Measurements from ENCODE around the gene WDR27.

The WDR27 gene

GRCh38 chr6:169622618-169623017 lies 79.2 kb downstream of the WDR27 start:
- H3K4me2 ChIP-seq (ENCODE audit: insufficient read depth, low read length): no peak overlapping the region
- H3K4me1 ChIP-seq (ENCODE audit: insufficient read depth, low read length): no peaks in the 10 kb centered on the region
- no peaks in the 10 kb centered on the region for H3K79me2 ChIP-seq (ENCODE audit: insufficient read depth, low read length)
- H3K4me3 ChIP-seq (ENCODE audit: low read depth in 1 of 2, low read length in 2 of 2): no peak overlapping the region
- H3K36me3 ChIP-seq (ENCODE audit: insufficient read depth, low read length): 0 out of 2 replicates have a peak, but pooled peaks cover 6% of the 10 kb centered on the region
- H3K9ac ChIP-seq (ENCODE audit: low read depth, low read length): no peak overlapping the region
- ATAC-seq (ENCODE audit: insufficient read depth, low read depth) (no peak), DNase-seq (no peak)
- H3K27me3 ChIP-seq (ENCODE audit: insufficient read depth, low read length, poor library complexity): no peaks in the 10 kb centered on the region
- H4K20me1 ChIP-seq (ENCODE audit: insufficient read depth, low read length): no peaks in the 10 kb centered on the region
- TF ChIP-seq CTCF (IDR thresholded peaks at IDR 0.05; ENCODE audit: borderline replicate concordance, extremely low read depth, low read length, poor library complexity, severe bottlenecking) (no peak), EZH2 (IDR thresholded peaks at IDR 0.05; ENCODE audit: borderline replicate concordance, low read depth, low read length, severe bottlenecking) (no peak)
- H3K9me3 ChIP-seq (ENCODE audit: insufficient read depth, low read length, severe bottlenecking): no peaks in the 10 kb centered on the region
- H2AFZ ChIP-seq (ENCODE audit: low read depth, low read length): no peak overlapping the region
- no peak overlapping the region for H3K27ac ChIP-seq (ENCODE audit: low read length)

- Histone ChIP-seq H4K20me1 (ENCODE audit: insufficient read depth, low read length) (no peaks in the 10 kb centered on the region), H3K27me3 (ENCODE audit: insufficient read depth, low read length, poor library complexity) (no peaks in the 10 kb centered on the region), H3K9me3 (ENCODE audit: insufficient read depth, low read length, severe bottlenecking) (no peaks in the 10 kb centered on the region), H3K79me2 (ENCODE audit: insufficient read depth, low read length) (no peaks in the 10 kb centered on the region), H3K9ac (ENCODE audit: low read depth, low read length) (no peak overlapping the region), H3K36me3 (ENCODE audit: insufficient read depth, low read length) (0 out of 2 replicates have a peak, but pooled peaks cover under 1% of the 10 kb centered on the region), H3K4me1 (ENCODE audit: insufficient read depth, low read length) (no peaks in the 10 kb centered on the region), H3K27ac (ENCODE audit: low read length) (no peak overlapping the region), H3K4me2 (ENCODE audit: insufficient read depth, low read length) (no peak overlapping the region), H2AFZ (ENCODE audit: low read depth, low read length) (no peak overlapping the region), H3K4me3 (ENCODE audit: low read depth in 1 of 2, low read length in 2 of 2) (no peak overlapping the region)
- ATAC-seq (ENCODE audit: insufficient read depth, low read depth): no peak
- TF ChIP-seq CTCF (IDR thresholded peaks at IDR 0.05; ENCODE audit: borderline replicate concordance, extremely low read depth, low read length, poor library complexity, severe bottlenecking): no peak
- no peak for TF ChIP-seq EZH2 (IDR thresholded peaks at IDR 0.05; ENCODE audit: borderline replicate concordance, low read depth, low read length, severe bottlenecking)
- DNase-seq: no peak
Measured at GRCh38 chr6:169621311-169621710, 80.5 kb downstream of the WDR27 start.

- DNase-seq: no peak
- no peak overlapping the region for H3K9ac ChIP-seq (ENCODE audit: low read depth, low read length)
- H3K4me2 ChIP-seq (ENCODE audit: insufficient read depth, low read length): no peak overlapping the region
- no peaks in the 10 kb centered on the region for H4K20me1 ChIP-seq (ENCODE audit: insufficient read depth, low read length)
- H3K4me3 ChIP-seq (ENCODE audit: low read depth in 1 of 2, low read length in 2 of 2): no peak overlapping the region
- H3K4me1 ChIP-seq (ENCODE audit: insufficient read depth, low read length): no peaks in the 10 kb centered on the region
- H2AFZ ChIP-seq (ENCODE audit: low read depth, low read length): no peak overlapping the region
- H3K27ac ChIP-seq (ENCODE audit: low read length): no peak overlapping the region
- no peaks in the 10 kb centered on the region for H3K9me3 ChIP-seq (ENCODE audit: insufficient read depth, low read length, severe bottlenecking)
- ATAC-seq (ENCODE audit: insufficient read depth, low read depth): no peak
- H3K27me3 ChIP-seq (ENCODE audit: insufficient read depth, low read length, poor library complexity): no peaks in the 10 kb centered on the region
- H3K36me3 ChIP-seq (ENCODE audit: insufficient read depth, low read length): no peaks in the 10 kb centered on the region
- H3K79me2 ChIP-seq (ENCODE audit: insufficient read depth, low read length): no peaks in the 10 kb centered on the region
- no peak for TF ChIP-seq EZH2 (IDR thresholded peaks at IDR 0.05; ENCODE audit: borderline replicate concordance, low read depth, low read length, severe bottlenecking)
- no peak for TF ChIP-seq CTCF (IDR thresholded peaks at IDR 0.05; ENCODE audit: borderline replicate concordance, extremely low read depth, low read length, poor library complexity, severe bottlenecking)
Measured at GRCh38 chr6:169620171-169621130, 81.4 kb downstream of the WDR27 start.

Measured in DND-41 (cell line).